ENCODE data around the gene CYBA. TPM values are rescaled to one million over a fixed set of nuclear protein-coding genes. Genes with fewer than 3 reads are reported as not detected.

Gene CYBA
- total and polyA plus RNA-seq, 2 of the 13 experiments (the other 11 are each of a cell fraction or from before 2014, with no cell fraction given): 196 to 250 TPM

- DNase-seq (ENCODE audit: low spot score): no peak
- Histone ChIP-seq H2AFZ (ENCODE audit: low read length) (no peak overlapping the region), H3K9ac (ENCODE audit: insufficient read depth, low read depth, low read length) (no peak overlapping the region), H4K20me1 (ENCODE audit: insufficient read depth, low read length) (peaks cover 41% of the 10 kb centered on the region), H3K4me3 (replicated peaks in 1 of 3; ENCODE audit: insufficient read depth in 1 of 3, low read depth in 2 of 3, low read length in 3 of 3) (no peak overlapping the region), H3K9me3 (ENCODE audit: low read length) (no peaks in the 10 kb centered on the region), H3K36me3 (replicated peaks in 1 of 2; ENCODE audit: control insufficient read depth in 1 of 2, insufficient read depth in 2 of 2, low read length in 2 of 2) (peaks cover 13 to 56% of the 10 kb centered on the region in 2 experiments), H3K27me3 (ENCODE audit: control insufficient read depth in 1 of 2, insufficient read depth in 2 of 2, low read length in 2 of 2) (no peaks in the 10 kb centered on the region), H3K4me2 (ENCODE audit: low read depth, low read length) (no peak overlapping the region), H3K27ac (ENCODE audit: extremely low read length, insufficient read depth, low read length) (no peak overlapping the region), H3K79me2 (ENCODE audit: insufficient read depth, low read length) (peaks cover 55% of the 10 kb centered on the region), H3K4me1 (ENCODE audit: insufficient read depth, low read length) (peaks cover 31% of the 10 kb centered on the region)
- intact Hi-C loops (cut with micrococcal nuclease; ENCODE audit: unreplicated experiment): no loop called here
- ChIA-PET POLR2A (no interaction called here), CTCF (ENCODE audit: low intra/inter-chr PET ratio, low total read pairs) (no interaction called here)
- in situ Hi-C loops (cut with HindIII; ENCODE audit: extremely low pct_ligation_motif_present, low pct_unique_long_range_greater_than_20kb): no loop called here
- no TSS peak for BruUV-seq (replicated peaks)
- no peak for FAIRE-seq
- 91% methylated on average over 12 of the region's 19 CpGs for WGBS (ENCODE audit: low lambda C conversion rate)
- ATAC-seq: no peak
- TF ChIP-seq NCOA5 (CRISPR knock-in tag; IDR thresholded peaks at IDR 0.05) (no peak), AKAP8 (CRISPR knock-in tag; IDR thresholded peaks at IDR 0.05) (0 out of 2 replicates have a peak, but pooled peaks have one; percentile 49), ZNF891 (CRISPR knock-in tag; IDR thresholded peaks at IDR 0.05) (0 out of 2 replicates have a peak, but pooled peaks have one; percentile 16), ZBTB38 (CRISPR knock-in tag; IDR thresholded peaks at IDR 0.05) (peak; percentile 46; the same call in 1 of the 2 replicates), SAFB2 (CRISPR knock-in tag; IDR thresholded peaks at IDR 0.05; ENCODE audit: borderline replicate concordance, low read depth) (no peak), MATR3 (CRISPR knock-in tag; IDR thresholded peaks at IDR 0.05) (no peak), HNRNPL (IDR thresholded peaks at IDR 0.05; ENCODE audit: low read depth, low read length) (no peak), ZNF770 (CRISPR knock-in tag; IDR thresholded peaks at IDR 0.05) (no peak), HOXA3 (CRISPR knock-in tag; IDR thresholded peaks at IDR 0.05) (no peak), PRDM4 (CRISPR knock-in tag; IDR thresholded peaks at IDR 0.05; ENCODE audit: borderline replicate concordance) (no peak), ZNF550 (CRISPR knock-in tag; IDR thresholded peaks at IDR 0.05; ENCODE audit: borderline replicate concordance) (no peak), ZSCAN5A (CRISPR knock-in tag; IDR thresholded peaks at IDR 0.05; ENCODE audit: borderline replicate concordance) (no peak)
- TF ChIP-seq, protein P1, sequence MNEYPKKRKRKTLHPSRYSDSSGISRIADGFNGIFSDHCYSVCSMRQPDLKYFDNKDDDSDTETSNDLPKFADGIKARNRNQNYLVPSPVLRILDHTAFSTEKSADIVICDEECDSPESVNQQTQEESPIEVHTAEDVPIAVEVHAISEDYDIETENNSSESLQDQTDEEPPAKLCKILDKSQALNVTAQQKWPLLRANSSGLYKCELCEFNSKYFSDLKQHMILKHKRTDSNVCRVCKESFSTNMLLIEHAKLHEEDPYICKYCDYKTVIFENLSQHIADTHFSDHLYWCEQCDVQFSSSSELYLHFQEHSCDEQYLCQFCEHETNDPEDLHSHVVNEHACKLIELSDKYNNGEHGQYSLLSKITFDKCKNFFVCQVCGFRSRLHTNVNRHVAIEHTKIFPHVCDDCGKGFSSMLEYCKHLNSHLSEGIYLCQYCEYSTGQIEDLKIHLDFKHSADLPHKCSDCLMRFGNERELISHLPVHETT (CRISPR knock-in tag; conservative IDR thresholded peaks at IDR 0.05): no peak
- TF ChIP-seq, protein P2, sequence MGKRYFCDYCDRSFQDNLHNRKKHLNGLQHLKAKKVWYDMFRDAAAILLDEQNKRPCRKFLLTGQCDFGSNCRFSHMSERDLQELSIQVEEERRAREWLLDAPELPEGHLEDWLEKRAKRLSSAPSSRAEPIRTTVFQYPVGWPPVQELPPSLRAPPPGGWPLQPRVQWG (CRISPR knock-in tag; IDR thresholded peaks at IDR 0.05; ENCODE audit: borderline replicate concordance, low read depth): no peak
- TF ChIP-seq, protein P3, sequence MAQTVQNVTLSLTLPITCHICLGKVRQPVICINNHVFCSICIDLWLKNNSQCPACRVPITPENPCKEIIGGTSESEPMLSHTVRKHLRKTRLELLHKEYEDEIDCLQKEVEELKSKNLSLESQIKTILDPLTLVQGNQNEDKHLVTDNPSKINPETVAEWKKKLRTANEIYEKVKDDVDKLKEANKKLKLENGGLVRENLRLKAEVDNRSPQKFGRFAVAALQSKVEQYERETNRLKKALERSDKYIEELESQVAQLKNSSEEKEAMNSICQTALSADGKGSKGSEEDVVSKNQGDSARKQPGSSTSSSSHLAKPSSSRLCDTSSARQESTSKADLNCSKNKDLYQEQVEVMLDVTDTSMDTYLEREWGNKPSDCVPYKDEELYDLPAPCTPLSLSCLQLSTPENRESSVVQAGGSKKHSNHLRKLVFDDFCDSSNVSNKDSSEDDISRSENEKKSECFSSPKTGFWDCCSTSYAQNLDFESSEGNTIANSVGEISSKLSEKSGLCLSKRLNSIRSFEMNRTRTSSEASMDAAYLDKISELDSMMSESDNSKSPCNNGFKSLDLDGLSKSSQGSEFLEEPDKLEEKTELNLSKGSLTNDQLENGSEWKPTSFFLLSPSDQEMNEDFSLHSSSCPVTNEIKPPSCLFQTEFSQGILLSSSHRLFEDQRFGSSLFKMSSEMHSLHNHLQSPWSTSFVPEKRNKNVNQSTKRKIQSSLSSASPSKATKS (CRISPR knock-in tag; IDR thresholded peaks at IDR 0.05): no peak
These were observed 6.5 kb upstream of the CYBA start for GRCh38 chr16:88657371-88657770.
